Activated naive CD4-positive, alpha-beta T cell treated with anti-CD3 and anti-CD28 coated beads, Interleukin-2, amount 50 U/mL, for 16 hours (primary cell): ENCODE measurements around the gene CDH23.
A peak's percentile ranks its signal among the peaks of the same experiment; 100 is the strongest.

Experiments
- DNase-seq: peaks from one replicate; pipeline ENCODE4 v3.0.0-alpha.2; 2020

CDH23 gene

DNA sequence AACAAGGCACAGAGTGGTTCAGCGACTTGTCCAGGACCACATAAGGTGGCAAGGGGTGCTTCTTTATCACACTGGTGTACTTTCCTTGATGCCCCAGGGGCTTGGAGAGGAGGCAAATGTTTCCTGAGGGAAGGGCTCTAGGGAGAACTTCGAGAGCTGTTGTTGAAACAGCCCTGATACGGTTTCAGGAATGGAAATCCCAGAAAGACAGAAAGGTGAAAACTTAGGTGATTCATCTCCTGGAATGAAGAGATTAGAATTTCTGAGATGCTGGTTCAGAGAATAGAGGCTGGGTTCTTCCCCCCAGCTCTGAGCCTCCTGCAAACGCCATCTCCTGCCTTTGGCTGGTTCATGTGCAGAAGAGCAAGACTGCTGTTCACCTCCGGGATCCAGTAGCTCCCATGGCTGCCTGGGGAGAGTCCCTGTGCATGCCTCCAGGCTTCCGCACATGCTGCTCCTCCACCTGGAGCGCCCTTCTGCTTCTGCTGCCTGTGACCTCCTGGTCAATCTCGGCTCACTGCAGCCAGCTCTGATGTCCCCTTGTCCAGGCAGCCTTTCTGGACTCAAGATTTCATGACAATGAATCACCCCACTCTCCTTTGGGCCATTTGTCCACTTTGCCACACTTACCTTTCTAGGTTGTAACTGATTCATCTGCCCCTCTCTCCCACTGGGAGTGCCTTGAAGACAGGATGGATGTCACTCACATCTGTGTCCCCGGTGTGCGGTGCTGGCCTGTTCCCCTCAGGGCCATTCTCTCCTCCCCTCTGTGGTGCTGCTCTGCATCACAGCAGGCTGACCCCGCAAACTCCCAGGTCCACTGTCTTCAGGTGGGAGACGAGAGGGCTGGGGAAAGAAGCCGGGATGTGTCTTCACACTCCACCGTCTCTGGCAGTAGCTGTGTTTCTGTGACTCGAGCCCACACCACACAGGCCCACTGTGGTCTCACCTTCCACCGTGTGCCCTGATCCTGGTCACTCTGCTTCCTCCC lies 3.6 kb upstream of the CDH23 start:
- DNase-seq = no peak

DNA sequence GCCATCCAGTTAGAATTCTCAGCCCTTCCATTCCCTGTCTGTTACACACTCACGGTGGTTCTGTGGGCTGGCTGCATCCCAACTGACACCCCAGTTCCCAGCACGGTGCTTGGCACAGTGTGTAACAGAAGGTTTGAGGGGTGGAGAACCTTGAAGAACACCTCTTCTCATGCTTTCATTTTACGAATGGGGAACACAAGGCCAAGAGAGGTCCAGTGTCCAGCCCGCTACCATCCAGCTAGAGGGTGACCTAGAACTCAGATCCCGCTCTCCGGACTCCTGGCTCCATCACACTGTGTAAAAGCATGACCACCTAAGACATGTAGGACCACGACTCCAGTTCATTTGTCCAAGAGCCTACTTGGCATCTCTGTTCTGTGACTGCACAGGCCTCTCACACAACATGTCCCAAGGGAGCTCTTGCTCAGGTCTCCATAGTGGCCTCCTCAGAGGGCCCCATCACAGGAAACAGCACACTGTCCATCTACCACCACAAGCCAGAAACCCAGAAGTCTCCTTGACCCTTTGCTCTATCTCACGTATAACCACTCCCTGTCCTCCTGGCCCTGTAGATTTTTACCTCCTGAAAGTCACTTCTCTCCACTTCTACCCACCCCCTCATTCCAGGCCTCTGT lies 2.8 kb upstream of the CDH23 start:
- no peak for DNase-seq

DNA sequence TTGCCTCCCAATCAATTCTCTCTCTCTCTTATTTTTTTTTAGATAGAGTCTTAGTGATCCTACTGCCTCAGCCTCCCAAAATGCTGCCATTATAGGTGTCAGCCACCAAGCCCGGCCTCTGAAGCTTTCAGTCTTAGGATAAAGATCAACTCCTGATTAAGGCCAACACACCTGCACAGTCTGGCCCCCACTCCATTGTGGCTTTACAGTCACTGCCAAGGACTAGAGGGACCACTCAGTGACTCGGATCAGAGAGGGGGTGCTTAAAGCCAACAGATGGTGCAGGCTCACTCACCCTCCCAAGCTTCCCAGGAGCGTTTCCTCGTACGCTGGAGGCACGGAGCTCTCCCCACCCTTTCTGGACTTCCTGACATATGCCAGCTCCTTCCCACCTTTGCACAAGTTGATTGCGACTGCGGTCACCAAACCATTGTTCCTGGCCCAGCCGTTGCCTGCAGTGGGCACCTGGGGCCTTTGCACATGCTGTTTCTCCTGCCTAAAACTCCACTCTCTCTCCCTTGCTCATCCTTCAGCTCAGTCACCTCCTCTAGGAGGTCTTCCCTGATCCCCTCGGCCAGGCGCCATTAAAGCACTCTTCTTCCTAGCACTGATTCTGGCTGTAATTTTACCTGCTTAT lies 1.7 kb upstream of the CDH23 start:
- no peak for DNase-seq

DNA sequence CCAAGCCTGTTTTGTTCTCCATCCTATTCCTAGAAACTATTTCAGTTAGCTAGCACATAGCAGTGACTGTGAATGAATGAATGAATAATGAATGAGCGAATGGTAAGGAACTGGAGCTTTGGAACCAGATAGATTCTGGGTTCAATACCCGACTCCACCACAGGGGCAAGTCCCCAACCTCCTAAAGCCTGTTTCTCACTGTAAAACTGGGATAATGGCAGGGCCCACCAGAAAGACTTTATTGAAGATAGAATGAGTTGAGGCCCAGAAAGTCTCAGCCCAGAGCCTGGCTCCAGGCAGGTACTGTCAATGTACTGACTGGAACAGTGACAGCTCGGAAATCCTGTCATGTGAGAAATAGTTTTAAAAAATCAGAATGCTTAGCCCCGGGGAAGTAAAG lies 1.1 kb upstream of the CDH23 start:
- no peak for DNase-seq

DNA sequence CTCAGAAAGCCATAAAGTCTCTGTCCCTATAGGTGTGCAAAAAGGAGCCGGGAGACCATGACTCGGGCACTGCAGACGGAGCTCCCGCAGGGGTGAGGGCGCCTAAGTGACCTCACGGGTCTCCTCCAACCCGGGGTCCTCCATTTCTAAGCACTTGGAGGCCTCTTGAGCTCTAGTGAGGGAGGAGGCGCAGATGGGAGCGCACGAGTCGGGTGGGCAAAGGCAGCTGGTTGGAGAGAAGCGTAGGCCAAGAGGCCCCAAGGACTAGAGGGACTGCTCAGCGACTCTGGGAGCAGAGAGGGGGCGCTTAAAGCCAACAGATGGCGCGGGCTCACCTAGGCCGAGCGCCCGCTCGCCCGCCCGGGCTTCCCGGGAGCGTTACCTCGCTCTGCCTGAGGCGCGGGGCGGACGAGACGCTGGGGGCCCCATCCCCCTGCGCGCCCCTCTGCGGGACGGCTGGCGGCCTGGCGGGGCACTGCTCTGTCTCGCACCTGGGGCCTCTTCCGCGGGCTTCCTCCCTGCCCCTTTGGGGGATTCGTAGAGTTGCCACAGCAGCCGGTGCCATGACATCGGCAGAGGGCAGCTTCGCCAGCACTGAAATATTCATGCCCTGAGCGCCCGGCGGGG lies 523 bp upstream of the CDH23 start:
- DNase-seq = peak; percentile 37

DNA sequence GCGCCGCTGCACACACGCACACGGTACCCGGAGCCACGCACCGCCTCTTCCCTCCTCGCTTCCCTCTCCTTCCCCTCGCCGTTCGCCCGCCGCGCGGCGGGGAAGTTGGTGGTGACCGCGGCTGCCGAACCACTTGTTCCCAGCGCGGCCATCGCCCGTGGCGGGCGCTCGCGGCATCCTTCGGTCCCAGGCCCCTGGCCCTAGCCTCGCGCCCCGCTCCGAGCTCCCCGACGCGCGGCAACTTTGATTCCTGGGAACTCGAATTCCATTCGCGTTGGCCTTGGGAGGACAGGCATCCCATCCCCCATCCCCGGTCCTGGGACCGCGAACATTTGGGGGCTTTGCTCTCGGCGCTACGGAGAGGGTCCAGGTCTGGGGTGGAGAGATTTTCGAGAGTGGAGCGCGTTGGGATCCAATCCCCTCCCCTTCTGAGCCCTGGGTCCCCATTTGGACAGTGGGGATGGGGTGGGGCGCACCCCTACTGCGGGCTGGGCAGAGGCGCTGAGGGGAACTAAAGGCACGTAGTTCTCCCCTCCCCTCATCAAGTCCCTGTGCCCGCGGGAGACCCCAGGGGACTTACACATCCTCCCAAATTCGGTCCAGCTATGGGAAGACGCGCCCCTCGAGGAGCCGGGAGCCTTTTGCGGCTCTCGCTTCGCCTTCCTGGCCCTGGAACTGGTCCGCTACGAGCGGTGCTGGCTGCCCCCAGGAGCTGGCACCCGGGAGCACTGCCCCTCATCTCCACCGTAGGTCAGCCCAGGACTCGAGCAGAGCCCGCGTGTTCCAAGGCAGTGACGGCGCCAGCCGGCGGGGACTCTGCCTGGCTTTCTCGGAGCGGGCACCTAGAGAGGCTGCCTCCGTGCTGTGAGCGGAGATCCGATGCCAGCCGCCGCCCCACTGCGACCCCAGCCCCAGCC lies 834 bp downstream of the CDH23 start:
- DNase-seq = no peak

DNA sequence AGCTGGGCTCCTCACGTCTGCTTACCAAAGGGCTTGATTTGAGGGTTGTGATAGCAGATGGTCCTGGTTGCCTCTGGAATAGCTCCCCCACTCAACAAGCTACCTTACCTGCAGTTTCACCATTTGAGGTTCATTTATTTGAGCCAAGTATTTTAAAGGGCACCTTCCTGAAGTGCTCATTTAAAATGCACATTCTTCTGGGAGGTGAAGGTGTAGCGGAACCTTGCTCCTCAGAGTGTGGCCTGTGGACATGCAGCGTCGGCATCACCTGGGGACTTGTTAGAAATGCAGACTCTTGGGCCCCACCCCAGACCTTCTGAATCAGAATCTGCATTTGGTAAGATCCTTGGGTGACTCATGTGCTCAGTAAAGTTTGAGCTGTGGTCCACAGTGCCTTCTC lies 2.3 kb downstream of the CDH23 start:
- DNase-seq = no peak

DNA sequence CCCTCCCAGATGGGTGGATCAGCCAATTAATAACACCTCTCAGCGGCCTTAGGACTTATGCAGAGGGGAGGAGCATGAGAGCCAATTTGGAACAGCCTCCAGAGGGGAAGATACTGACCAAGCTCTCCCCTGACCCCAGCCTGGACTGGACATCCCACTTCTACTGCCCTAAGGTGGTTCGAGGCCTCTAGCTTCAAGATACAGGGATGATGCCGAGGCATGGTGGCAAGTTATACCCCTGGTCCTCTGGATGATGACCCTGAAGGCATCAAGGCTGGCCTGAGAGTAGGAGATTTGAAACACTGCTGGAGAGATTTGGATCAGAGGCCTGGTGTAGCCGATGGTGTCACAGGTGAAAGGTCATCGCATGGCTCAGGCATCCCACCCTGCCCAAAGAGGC lies 3.2 kb downstream of the CDH23 start:
- DNase-seq = no peak

DNA sequence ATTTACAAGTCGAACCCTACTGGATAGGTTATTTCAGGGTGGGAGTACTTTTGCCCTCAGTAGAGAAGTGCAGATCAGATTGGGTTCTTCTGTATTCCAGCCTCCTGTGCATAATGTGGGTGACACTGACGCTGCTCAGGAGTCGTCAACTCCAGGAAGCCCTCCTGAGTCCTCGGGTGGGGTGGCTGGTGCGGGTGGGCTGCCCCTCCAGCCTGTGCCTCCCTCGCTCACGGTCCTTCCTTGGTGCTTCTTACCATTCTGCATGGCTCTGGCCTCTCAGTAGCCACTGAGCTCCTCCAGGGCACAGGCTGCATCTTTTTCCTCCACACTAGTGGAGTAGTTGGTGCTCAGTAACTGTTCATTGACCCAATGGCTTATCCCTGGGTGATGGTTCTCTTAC lies 4.3 kb downstream of the CDH23 start:
- DNase-seq = no peak

DNA sequence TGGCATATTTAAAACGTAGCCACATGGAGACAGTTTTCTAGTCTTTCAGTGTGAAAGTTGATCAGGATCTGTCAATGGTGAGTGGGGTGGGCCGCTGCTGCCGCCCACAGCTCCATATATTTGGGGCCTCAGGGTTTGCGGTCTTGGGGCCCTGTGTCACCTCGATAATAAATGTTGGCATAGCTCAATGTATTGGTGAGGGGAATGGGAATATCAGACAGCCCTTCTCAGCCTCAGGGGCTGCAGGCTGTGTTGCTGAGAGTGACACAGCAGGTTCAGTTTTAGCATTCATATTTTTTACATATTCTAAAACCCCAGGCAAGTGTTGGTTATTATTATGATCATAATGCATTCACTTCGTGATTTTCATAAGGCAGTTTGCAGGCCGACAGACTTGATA lies 5.3 kb downstream of the CDH23 start:
- no peak for DNase-seq

DNA sequence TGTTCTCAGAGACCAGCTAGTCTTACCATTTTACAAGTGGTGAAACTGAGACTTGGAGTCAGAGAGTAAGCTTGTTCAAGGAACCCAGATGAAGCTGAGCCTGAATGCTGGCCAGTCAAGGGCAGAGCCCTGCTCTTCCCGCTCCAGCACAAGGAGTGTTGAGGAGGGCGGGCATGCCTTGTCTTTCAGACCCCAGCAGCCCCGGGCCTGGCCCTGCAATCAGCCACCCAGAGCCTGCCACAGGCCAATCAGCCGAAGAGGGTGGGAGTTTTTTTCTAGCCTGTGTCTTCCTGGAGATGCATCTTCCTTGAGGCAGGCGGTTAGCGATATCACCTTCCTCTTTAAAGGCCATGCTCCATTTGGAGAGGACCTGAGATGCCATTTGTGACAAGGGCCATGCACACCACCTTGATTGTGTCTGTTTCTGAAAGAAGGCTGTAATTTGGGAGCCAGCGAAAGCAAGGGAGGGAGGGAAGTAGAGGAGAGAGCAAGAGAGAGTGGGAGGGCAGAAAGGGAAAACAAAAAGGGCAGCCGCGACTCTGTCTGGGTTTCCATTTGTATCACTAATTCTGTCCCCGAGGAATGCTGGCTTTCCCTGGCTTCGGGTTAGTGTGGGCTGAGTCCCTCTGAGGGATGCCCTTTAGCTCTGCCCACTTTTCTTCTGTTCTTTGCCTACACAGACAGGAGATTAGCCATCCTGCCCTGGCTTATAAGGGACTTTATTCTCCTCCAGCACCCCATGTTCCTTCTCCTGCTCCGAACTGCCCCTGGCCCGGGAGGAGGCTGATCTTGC lies 8.0 kb downstream of the CDH23 start:
- no peak for DNase-seq

DNA sequence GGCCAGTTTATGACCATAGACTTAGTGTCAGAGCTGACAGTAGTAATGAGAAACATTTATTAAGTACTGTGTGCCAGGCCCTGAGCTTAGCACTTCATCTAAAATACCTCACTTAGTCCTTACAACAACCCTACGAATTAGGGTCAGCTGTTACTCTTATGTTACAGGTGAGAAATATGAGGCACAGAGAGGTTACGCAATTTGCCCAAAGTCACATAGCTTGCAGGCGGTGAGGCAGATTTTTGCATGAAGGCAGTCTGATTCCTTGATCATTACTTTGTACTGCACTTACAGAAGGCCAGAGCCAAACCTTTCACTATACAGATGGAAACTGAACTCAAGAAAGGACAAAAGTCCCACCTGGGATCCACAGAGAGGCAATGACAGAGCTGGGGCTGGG lies 10.2 kb downstream of the CDH23 start:
- DNase-seq = no peak

DNA sequence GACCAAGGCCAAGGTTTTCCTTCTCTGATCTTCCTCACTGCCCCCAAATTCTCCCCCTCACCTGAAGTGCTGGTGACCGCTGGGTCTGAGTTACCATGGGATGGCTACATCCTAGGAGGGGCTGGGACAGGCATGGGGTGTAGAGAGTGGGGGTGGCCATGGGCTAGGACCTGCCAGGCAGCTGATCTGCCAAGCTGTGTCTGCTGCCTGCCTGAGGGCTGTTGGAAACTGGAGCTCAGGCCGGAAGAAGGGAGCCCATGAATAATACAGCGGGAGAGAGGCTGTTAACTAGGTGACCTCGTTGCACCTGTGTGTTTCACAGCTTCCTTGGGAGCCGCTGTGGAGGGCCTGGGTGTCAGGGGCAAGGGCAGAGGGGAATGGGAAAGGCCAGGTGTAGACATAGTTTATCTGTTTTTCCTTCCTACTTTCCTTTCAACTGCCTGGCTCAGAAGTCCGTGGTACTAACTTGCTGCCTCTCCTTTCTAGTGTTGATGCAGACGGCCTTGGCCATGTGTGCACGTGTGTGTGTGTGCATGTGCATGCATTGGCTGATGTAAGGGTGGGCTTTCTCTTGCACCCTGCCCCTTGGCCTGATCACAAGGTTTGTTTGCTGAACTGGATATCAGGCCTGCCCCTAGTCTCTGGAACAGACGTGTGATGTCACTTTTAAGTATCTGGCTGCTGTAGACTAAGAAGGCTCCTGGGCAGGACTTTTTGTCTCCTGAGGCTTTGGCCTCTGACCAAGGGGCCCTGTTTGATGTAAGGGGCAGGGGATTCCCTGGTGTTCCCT lies 11.9 kb downstream of the CDH23 start:
- DNase-seq = no peak

DNA sequence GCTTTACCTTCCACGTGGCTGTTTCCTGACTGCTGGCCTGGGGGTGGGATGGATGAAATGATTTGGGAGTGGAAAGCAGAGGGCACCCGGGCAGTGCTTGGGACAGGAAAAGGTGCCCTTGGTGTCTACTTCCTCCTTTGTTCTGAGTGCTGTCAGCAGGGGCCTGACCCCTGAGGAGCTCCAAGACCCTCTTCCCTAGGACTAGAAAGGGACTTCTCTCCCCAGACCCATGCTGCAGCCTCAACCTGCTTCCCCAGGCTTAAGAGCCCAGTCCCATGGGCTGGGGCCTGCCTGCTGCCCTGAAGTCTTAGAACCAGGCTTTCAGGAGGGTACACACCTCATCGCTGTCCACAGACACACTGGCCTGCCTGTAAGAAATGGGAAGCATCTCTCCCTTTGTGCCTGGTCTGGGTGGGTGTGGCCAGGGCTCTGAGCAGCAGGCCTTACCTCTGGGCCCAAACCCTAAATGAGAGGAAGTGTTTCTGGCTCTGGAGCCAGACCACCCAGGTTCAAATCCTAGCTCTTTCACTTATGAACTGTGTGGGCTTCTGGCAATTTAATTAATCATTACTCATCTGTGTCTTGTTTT lies 12.9 kb downstream of the CDH23 start:
- no peak for DNase-seq

DNA sequence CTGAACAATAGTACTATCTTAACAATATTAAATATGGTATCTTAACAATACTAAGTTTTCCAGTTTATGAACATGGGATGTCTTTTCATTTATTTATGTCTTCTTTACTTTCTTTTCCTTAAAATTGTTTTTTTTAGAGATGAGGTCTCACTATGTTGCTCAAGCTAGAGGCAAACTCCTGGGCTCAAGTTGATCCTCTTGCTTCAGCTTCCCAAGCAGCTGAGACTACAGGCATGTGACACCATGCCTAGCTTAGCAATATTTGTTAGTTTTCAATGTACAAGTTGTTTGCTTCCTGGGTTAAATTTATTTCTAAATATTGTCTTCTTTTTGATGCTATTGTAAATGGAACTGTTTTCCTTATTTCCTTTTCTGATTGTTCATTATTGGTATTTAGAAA lies 16.9 kb downstream of the CDH23 start:
- no peak for DNase-seq

DNA sequence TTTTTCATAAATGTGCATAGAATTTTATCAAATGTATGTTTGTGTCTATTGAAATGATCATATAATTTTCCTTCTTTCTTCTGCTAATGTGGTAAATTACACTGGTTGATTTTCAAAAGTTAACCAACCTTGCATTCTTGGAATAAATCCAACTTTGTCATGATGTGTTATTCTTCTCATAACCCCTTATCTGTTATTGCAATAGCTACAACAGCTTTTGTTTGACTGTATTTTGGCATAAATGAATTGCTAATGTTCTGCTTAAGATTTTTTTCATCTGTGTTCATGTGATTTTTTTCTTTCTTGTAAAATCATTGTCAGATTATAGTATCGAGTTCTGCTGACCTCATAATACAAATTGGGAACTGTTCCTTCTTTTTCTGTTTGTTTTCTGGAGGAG lies 17.6 kb downstream of the CDH23 start:
- no peak for DNase-seq

DNA sequence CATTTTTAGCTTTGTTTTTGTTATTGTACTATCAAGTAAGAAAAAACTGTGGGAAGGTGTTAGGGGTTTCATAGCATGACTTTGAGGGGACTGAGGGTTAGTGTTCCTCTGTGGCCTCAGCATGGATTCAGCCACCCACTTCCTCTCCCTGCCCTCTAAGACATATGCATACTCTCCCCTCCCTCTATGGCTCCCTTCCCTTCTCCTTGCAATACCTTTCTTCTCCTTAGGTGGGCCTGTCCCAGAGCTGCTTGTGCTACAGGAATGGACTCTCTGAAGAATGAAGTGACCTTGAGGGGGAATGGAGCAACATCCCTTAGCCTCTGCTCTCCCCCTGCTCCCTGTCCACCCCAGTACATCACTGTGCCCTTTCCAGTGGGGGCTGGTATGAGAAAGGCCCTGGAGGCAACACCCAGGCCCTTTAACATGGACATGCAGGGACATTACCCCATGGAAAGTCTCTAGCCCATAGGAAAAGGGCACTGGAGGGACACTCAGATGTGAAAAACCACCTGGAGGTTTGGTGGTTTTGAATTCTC lies 22.4 kb downstream of the CDH23 start:
- no peak for DNase-seq

DNA sequence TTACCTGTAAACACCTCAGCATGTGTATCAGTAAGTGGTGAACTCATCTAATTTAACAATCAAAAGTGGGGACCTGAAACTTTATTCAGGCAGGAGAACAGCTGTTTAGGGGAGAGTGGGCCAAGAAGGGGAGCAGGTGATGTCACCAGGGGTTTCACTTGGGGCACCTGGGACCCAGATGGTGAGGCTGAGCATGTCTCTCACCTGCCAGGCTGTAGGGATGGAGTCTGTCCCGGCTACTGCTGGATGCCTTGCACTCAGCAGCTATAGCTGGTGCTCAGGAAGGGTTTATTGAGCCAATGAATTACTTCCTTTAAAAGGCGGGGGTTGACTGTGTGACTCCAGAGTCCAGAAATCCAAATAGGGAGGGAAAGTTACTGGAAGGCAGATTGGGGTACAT lies 23.0 kb downstream of the CDH23 start:
- no peak for DNase-seq

DNA sequence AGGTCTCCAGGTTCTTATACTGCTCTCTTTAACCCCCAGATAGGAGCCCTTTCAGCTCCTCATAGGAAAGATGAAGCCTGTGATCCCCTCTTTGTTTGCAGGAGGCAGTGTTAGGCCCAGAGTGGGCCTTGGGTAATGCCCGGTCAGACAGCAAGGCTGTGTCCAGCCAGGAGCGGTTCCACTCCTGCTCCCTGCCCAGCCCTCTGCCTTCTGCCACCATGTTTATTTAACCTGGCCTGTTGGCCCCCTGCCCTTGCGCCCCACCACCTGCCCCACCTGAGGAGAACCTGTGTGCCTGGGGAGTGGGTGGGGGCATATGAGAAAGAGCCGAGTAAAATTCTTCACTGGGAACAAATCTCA lies 24.3 kb downstream of the CDH23 start:
- DNase-seq = no peak

DNA sequence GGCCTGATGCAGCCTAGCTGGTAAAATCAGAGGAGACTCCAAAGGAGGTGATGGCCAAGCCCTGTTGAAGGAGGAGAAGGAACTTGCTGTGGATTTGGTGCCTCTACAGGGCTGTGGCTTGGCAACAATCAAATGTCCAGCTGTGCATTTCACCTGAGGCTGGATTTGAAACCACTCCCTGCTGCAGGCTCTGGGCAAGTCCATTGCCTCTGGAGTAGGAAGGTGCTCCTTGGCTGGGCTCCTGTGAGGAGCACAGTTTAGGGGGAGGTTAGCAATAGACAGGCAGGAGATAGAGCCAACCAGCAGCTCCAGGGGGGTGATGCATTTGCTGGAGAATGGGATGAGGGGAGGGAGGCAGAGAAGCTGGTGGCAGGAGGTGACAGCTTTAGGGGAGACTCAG lies 26.5 kb downstream of the CDH23 start:
- DNase-seq = no peak
